Stimulated activated CD8-positive, alpha-beta memory T cell treated with anti-CD3 and anti-CD28 coated beads, Interleukin-12 subunit alpha, Interleukin-12 subunit beta, amount 100 ng/mL, for 1 hour (primary cell): Measurements from ENCODE around the gene IFT27.

Source experiments
- DNase-seq: peaks from one replicate; pipeline ENCODE4 v3.0.0-alpha.2; 2020; ENCODE audit warnings: low read depth

Gene IFT27

DNA sequence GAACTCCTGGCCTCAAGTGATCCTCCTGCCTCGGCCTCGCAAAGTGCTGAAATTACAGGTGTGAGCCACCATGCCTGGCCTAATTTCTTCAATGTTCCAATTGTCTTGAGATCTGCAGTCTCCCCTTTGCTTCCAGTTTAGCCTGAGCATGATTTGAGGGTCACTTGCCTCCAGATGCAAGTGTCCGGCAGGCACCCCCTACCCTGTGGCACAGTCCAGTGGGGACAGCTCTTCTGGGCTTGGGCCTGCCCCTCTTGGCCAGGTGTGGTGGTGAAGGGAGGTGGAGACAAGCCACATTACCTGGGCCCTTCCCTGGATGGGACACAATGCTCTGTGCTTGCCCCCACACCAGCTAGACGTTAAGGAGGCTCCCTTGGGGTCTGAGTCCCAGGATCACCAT, 51.1 kb downstream of the IFT27 start:
- no peak for DNase-seq

DNA sequence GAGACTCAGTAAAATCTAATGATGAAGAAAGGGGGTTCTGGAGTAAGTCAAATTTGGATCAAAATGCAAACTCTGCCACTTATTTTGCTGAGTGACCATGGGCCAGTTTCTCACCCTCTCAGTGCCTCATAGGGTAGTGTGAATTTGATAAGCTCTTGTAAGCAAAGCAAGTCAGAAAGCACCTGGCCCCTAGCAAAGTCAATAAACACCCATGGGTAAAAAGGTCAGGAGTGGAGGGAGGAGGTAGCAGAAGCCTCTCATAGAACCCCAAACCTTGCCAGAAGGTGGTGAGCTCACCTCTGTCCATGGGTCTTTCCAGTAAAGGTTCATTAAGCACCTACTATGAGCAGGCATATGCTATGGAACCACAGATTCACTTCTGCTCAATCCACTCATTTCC, 53.9 kb downstream of the IFT27 start:
- no peak for DNase-seq

DNA sequence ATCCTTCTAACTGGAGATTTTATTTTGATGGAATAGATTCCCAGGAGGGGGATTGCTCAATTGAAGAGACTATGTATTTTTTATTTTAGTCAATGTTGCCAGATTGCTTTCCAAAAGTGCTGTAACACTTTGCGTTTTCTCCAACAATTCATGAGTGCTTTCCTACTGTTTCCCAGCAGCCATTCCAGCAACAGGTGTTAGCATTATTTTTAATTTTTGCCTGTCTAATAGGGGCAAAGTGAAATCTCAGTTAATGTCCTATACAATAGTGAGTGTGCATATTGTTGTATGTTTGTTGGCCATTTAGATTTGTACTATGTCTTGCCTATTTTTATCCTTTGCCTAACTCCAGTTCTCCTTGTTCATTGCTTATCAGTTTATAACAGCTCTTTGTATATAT, 60.3 kb downstream of the IFT27 start:
- no peak for DNase-seq

DNA sequence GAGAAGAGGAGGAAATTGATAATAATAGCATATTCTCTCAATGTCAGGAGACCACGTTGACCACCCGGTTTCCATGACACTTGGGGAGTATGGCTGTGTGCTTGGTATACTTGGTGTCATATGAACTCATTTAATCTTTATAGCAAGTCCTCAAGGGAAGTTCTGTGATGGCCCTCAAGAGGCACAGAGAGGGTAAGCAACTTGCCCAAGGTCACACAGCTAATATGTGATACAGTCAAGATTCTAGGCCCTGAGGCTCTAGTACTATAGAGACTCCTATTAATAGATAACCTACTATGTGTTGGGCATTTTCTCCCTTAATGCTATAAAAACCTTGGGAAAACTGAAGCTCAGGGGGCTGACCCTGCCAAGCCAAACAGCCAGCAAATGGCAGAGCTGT, 61.8 kb downstream of the IFT27 start:
- DNase-seq = no peak

- DNase-seq = no peak
Observed at GRCh38 chr22:36713436-36713835, 62.5 kb downstream of the IFT27 start.
